HG02885 (cell line): ENCODE measurements around the gene CR2.
A peak's percentile ranks its signal among the peaks of the same experiment; 100 is the strongest.
"Not testable (repeated sequence)": the region's sequence is repeated elsewhere in the genome, so short reads cannot be mapped to it uniquely, and the experiment has no call there.

Experiments
- ATAC-seq: cut with Tn5 transposase; IDR thresholded peaks from one replicate; pipeline ENCODE4 v1.9.1; 2021; ENCODE audit warnings: mild to moderate bottlenecking; ENCODE audit not compliant: unreplicated experiment, poor library complexity

The CR2 gene

DNA sequence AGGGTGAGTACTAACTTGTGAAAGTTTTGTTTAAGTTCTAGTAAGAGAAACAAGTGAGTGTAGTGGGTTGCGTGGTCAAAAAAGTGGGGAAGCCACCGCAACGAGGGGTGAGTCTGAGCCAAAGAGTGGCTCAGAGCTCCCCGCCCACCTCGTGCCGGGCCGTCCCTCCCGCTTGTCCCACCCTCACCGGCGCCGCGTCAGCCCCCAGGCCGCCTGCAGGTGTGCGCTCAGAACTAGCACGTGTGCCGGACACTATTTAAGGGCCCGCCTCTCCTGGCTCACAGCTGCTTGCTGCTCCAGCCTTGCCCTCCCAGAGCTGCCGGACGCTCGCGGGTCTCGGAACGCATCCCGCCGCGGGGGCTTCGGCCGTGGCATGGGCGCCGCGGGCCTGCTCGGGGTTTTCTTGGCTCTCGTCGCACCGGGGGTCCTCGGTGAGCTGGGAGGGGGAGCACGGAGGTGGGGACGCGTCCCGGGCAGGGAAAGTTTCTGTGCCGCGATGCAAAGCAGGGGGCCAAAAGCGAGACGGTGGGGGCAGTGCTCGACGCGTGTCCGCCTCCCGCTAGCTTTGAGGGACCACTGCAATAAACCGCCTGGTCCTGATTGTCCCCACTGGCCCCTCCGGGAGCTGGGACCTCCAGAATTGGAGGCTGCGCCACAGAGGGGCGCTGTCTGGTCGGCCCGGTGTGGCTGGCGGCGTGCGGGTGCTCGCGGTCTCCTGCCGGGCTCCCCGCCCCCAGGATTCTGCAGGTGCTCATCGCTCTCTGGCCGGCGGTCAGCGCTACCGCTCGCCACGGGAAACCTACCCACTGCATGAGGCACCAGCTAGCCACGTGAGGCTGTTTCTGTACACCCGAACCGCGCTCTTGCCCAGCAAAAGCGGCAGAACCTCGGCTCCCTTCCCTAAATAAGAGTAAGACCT lies at the start of gene CR2:
CR2 (plus strand) TSS at position 283 of the 919 bp plus-strand sequence; CDS start at position 374, 91 bp downstream.
- peak; percentile 87 for ATAC-seq

- peak; percentile 47 for ATAC-seq
Observed at GRCh38 chr1:207404849-207405525, 49.1 kb upstream of the CR2 start.

DNA sequence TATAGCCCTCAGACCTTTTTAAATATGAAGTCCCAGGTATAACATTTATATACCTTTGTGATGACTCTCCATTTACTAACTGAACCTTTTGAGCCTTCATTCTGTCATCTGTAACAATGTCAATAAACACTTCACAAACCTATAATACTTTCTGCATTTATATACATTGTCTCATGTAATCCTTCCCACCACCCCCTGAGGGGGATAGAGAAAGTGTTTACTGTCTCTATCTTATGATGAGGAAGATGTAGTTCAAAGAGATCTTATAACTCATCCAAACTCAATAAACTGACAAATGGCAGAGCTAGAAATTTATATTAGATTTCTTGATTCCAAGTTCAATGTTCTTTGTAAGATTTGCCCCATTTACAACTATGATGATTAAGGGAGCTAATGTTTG lies 48.3 kb upstream of the CR2 start:
- ATAC-seq = no peak

- peak; percentile 43 for ATAC-seq
Observed at GRCh38 chr1:207407655-207408260, 46.4 kb upstream of the CR2 start.

DNA sequence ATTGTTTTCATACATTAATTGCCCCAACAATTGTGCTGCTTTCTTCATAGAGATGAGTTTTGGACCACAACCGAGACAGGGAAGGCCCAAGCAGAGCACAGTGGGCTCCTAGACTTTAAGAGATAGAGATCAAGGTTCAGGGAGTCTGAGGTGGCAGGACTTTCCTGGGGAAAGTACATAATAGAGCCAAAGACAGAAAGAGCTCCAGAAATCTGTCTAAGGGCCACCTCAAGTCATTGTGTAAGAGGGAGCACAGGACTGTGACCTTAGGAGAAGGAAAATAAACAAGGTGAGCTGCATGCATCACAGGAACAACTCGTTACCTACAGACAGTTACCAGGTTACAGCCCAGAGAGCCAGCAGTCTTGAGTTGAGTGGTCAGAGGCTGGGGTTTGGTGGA lies 41.3 kb upstream of the CR2 start:
- no peak for ATAC-seq

DNA sequence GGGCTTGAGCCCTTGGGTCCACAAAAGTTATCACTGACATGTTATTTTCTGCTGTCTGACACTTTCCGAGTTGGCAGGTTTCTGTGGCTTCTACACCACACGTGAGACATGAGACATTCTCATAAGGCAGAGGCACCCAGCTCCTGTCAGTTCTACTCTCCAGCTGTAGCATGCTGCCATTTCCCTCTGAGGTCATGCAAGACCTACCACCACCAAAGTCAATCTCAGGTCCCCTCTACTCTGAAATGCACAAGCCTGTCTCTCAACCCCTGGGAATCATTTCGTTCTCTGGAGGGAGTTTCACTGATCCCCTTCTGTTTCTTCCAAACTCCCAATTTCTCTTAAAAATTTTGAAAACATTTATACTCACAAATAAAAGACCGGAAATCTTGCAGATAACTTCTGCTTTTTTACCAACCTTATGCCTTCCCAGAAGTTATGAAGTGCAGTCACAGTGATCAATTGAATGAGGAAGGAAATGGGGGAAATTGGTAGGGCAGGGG lies 39.5 kb upstream of the CR2 start:
- ATAC-seq = peak; percentile 89

- no peak for ATAC-seq
Observed at GRCh38 chr1:207417076-207417475, 37.1 kb upstream of the CR2 start.

- ATAC-seq = no peak
Observed at GRCh38 chr1:207418351-207418750, 35.8 kb upstream of the CR2 start.

- no peak for ATAC-seq
Observed at GRCh38 chr1:207420109-207420508, 34.0 kb upstream of the CR2 start.

GRCh38 chr1:207421078-207421477 lies 33.0 kb upstream of the CR2 start:
- ATAC-seq = no peak

- peak; percentile 60 for ATAC-seq
Observed at GRCh38 chr1:207423560-207424292, 30.4 kb upstream of the CR2 start.

- peak; percentile 41 for ATAC-seq
Observed at GRCh38 chr1:207424570-207425131, 29.5 kb upstream of the CR2 start.

- no peak for ATAC-seq
Observed at GRCh38 chr1:207427832-207428585, 26.1 kb upstream of the CR2 start.

DNA sequence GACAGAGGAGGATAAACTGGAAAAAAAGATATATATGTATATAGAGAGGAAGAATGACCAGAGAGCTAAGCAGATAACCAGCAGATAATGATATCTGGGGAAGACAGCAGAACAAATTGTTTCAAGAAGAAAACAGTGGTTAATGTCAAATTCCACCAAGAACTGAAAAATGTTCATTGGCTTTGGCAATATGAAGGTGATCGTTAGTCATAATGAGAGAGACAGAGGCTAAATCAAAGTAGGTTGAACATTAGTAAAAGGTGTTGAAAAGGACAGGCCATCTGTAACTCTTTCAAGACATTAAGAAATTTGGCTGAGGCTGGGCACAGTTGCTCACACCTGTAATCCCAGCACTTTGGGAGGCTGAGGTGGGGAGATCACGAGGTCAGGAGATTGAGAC lies 25.3 kb upstream of the CR2 start:
- no peak for ATAC-seq

DNA sequence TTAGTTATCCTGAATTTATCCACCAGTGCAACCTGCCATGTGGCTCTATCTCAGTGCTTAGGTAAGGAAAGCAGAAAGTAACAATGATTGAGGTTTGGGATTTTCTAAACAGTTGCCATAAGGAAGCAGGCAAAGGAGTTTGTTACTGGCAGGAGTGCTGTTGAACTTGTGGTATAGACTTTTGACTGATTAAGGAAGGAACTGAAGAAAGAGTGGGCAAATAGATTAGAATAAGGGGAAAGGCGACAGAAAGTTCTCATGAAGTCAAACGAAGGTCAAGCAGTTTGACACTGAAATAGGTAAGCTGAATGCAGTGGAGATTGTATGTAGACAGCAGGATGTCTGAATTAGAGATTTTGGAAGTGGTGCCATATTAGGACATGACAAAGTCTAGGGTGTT lies 24.2 kb upstream of the CR2 start:
- peak; percentile 58 for ATAC-seq

GRCh38 chr1:207430602-207431001 lies 23.5 kb upstream of the CR2 start:
- no peak for ATAC-seq

DNA sequence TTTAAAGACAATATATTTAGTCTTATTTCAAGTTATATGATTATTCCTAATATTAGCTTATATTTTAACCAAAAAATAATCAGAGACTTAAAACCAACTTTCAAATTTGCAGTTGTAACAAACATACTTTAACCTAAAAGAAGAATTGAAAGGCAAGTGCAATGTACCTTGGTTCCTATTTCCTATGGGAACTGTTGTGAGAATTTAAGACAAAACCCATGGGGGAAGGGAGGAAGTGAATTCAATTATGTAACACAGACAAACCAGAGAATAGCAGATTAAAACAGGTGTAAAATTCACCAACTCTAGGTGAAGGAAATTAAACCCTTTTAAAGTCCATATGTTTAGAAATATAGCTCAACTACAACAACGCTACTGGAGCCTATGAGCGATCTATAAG lies 22.6 kb upstream of the CR2 start:
- no peak for ATAC-seq

GRCh38 chr1:207433435-207433834 lies 20.7 kb upstream of the CR2 start:
- no peak for ATAC-seq

DNA sequence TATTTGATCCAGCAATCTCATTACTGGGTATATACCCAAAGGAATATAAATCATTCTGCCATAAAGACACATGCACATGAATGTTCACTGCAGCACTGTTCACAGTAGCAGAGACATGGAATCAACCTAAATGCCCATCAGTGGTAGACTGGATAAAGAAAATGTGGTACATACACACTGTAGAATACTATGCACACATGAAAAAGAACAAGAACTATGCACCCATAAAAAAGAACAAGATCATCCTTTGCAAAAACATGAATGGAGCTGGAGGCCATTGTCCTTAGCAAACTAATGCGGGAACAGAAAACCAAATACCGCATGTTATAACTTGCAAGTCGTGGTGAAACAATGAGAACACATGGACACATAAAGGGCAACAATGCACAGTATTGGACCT lies 17.4 kb upstream of the CR2 start:
- ATAC-seq = not testable (repeated sequence)
